SK-N-MC (cell line): ENCODE data around the gene KPNA1.
A peak's percentile ranks its signal among the peaks of the same experiment; 100 is the strongest.

Experiments
- EZH2 ChIP-seq: fragments of 200-600 bp; sonication (generic); IDR thresholded peaks from one replicate; pipeline ENCODE4 v1.6.1; 2017; ENCODE audit warnings: antibody characterized with exemption
- POLR2AphosphoS5 ChIP-seq: IDR thresholded peaks from 2 replicates; pipeline ENCODE4 v1.6.1; 2012; ENCODE audit warnings: mild to moderate bottlenecking, low read depth, low read length, borderline replicate concordance

DNA sequence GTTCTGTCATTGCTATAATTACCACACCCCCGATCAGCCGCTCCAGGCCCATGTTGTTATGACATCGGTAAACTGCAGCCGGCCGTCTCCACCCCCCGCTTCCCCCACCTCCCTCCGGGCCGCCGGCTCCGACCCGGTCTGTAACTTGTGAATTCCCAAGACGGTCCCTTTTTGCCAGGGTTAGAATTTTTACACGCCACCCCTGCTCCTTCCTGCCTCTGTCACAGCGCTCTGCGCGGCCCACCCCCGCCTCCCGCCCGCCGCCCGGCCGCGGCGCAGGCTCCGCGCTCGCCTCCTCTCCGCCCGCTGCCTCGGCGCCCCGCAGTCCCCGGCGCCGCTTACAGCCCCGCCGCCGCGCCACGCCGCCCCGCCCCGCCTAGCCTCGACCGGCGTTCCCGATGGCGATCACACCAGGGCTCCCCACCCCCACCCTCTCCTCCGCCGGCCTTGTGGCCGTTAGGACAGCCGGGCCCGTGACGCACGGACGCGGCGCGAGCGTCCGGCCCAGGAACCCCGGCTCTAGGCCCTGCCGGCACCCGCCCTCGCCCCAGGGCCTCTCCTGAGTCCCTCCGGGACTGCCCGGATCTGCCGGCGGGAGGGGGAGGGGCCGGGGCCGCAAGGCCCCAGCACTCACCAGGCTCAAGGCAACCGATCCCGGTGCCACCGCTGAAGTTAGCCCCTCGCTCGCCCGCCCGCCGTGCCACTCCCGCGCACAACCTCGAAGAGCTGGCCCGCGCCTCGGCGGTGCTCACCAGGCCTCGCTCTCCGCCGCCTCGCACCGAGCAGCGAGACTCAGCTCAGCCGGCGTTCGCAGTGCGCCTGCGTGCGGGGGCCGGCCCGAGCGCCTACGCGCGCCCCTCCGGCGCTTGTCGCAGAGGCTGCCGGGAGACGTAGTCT lies at the start of gene KPNA1:
- TF ChIP-seq POLR2AphosphoS5: peak; percentile 96
- TF ChIP-seq EZH2: no peak
